NOMO-1 treated with DMSO at 0.1 percent for 48 hours (cell line): ENCODE data around the gene PISD.

ENCODE experiments used
- DNase-seq: peaks from one replicate; lab custom pipeline; 2025; ENCODE audit not compliant: unreplicated experiment; lab: John Stamatoyannopoulos, UW

Gene PISD

DNA sequence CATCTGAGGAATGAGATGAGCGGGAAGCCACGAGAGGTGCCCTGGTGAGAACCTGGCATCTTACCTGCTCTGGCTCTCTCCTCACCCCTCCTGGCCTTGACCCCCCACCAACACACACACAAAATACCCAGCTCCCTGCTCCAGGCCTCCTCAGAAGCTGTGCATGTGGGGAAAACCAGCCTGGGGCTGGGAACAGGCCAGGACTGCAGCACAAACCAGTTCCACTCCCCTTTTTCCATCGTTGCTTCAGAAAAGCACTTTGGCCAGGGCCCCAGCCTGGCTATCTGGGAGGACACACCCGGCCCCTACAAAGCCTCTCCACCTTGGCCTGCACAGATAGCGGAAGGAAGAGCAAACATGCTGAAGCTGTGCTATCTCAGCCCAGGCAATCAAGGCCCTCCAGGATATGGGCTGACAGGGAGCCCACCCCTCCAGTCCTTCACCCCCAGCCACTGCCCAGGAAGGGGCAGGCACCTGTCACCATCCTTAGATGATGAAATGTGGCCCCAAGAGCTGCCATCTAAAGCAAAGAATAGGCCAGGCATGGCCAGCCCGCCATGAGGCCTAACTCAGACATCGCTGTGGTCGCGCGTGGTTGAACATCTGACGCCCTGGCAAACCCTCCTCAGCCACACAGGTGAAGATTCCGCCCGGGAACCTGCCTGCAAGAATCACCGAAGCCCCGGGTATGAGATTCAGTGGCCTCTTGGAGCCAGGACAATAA lies 35.4 kb downstream of the PISD start:
- DNase-seq, result no peak

- DNase-seq, result no peak
Measured at GRCh38 chr22:31625661-31626426, 36.2 kb downstream of the PISD start.

DNA sequence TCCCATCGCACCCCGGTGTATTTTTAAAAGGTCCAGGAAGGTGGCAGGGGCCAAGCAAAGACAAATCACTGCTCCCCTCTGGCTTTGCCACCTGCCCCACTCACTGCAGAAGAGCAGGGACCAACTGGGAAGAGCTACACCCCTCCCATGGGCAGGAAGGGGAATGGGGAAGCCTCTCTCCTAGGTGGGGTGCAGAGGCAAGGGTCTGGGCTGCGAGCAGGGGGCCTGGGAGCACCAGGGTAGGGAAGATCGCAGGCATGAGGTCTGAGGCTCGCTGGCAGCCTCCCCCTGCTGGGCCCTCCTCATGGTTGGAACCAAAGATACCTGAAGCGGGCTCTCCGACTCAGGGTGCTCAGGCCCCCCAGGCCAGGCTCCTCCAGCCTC lies 36.8 kb downstream of the PISD start:
- no peak for DNase-seq

DNA sequence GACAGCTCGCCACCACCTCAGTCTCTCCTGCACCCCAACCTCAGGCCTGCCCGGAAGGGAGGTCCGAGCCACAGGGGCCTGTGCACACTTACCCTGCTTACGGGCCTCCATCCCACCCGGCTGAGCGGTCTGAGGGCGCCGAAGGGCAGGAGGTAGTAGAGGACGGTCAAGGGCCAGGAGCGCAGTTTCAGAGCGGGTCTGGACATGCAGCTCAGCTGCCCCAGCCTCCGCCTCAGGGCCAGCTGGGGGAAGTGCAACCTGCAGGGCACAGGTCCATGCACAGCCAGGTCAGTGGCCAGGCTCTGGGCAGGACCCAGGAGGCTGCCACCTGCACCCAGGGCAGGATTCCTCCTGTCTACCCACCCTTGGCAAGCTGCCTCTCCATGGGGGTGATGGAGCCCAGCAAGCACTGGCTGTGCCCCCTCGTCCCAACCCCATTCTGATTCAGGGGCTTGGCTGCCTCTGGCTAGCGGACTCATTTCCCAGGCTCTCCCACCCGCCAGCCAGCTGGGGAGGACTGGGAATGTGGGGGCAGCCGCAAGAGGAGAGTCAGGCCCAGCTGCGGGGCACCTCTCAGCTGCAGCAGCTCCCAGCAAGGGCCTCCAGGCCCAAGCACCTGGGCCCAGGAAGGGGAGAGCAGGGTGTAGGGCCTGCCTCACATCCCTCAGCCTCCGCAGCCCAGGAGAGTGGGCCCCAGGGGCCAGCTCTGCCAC lies 38.3 kb downstream of the PISD start:
- DNase-seq, result no peak

GRCh38 chr22:31622980-31623379 lies 39.0 kb downstream of the PISD start:
- no peak for DNase-seq

GRCh38 chr22:31621507-31622124 lies 40.4 kb downstream of the PISD start:
- DNase-seq, result no peak

- DNase-seq, result no peak
Measured at GRCh38 chr22:31620756-31621480, 41.1 kb downstream of the PISD start.

- DNase-seq, result no peak
Measured at GRCh38 chr22:31619611-31620300, 42.3 kb downstream of the PISD start.

DNA sequence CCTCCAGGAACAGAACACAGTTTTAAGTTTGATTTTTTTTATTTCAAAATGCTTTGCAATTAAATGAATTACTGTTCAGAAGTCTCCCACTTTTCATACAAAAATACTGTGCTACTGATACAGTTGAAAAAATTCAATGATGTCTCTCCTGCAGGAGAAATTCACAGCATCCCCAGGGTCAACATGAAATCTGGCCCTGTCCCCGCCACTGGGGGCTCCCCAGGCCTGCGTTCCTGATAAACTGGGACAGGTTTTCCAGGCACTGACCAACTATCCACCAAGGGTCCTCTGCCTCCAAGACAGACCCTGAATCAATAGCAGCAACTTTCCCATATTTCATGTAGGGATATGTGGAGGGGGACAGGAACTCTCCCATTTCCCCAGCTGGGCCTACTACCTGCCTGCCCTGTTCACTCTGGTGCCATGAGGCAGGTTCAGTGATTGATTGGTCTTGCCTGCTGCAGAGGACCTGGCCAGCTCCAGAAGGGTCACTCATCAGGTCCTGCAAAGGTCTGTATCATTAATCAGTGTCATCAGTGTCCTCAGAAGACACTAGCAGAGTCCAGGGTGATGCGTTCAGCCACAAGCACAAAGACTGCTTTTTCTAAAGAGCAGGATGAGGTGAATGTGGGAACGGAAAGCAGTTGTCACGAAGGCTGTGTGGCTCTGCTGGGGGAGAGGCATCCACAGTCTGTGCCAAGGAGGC lies 43.4 kb downstream of the PISD start:
- no peak for DNase-seq

GRCh38 chr22:31618057-31618456 lies 44.0 kb downstream of the PISD start:
- no peak for DNase-seq

DNA sequence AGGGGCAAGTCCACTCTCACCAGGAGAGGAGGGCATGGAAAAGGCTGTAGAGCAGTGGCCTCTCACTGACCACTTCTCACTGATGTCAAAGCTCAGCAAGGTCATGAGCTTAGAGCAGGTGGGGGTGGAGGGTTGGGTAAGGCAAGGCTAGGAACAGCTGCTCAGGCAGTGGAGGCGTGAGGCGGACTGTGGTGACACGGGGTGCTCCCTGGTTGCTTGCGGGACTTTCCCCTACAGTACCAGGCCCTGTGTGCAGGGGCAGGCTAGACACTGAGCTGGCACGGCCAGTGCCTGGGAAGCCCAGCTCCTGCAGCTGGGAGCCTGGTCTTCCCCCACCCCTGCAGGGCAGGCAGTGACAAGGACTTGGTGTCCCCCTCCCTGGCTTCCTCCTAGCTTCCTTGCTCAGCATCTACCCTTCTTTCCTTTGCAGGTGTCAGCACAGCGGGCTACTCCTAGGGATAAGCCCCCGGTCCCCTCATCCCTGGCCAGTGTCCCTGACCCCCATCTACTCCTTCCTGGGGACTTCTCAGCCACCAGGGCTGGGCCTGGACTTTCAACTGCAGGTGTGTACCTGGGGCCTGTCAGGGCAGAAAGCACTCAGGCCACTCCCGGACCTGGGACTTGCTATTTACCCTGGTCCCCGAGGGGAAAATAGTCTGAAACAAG lies 45.6 kb downstream of the PISD start:
- DNase-seq, result no peak

DNA sequence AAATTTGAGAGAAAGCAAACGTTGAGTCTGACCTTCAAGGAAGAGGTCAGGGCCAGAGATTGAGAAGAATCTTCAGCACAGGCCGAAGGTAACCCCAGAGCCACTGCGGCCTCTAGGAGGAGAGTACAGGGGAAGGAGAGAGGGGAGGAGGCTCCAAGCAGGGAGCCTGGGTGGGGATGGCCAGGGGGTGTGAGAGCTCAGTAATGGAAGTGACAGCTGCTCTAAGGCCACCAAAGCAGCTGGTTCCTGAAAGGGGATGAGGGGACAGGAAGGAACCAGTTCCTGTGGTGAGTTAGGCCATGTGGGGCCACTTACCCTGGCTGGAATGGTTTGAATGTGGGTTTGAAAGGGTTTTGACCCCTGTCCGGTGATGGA lies 46.1 kb downstream of the PISD start:
- DNase-seq, result peak; percentile 12

- DNase-seq, result no peak
Measured at GRCh38 chr22:31615491-31615860, 46.5 kb downstream of the PISD start.

DNA sequence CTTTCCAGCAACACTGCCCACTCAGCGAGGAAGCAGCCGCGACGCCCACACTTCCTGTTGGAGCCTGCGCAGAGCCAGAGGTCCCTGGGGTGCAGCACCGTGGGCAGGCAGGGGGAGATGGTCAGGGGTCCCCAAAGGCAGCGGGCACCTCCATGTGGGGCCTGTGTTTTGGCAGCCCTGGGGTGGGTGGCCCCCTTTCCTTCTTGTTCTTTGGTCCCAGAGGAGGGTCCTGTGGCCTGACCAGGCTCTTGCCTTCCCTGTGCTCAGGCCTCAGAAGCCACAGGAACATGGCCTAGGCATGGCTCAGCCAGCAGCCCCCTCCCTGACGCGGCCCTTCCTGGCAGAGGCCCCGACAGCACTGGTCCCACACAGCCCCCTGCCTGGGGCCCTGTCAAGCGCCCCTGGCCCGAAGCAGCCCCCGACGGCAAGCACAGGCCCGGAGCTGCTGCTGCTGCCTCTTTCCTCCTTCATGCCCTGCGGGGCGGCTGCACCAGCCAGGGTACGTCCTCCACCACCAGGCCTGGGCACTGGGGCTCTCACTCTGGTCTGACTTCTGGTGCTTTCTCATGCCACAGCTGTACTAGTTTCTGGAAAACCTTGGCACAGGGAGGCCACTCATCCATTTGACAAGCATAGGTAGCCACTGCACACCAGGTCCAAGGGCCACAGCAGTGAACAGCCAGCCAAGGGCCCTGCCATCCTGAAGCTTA lies 47.1 kb downstream of the PISD start:
- DNase-seq, result no peak

GRCh38 chr22:31613904-31614296 lies 48.1 kb downstream of the PISD start:
- DNase-seq, result no peak

DNA sequence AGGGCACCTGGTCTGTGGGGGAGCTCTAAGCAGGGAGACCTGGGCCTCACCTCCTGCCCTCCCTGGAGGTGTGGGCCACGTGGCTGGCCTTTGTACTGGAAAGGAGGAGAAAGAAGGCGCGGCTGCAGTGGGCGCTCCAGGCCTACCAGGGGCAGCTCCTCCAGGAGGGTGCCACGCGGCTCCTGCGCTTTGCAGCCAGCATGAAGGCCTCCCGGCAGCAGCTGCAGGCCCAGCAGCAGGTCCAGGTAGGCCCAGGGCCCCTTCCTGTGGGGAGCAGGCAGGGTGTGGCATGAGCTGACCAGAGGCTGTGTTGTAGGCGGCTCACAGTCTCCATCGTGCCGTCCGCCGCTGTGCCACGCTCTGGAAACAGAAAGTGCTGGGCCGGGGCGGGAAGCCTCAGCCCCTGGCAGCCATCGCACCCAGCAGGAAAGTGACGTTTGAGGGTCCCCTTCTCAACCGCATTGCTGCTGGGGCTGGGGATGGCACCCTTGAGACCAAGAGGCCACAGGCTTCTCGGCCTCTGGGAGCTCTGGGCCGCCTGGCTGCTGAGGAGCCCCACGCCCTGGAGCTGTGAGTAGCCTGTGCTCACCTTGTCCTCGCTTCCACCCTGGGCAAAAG lies 48.6 kb downstream of the PISD start:
- DNase-seq, result no peak

- no peak for DNase-seq
Measured at GRCh38 chr22:31612891-31613285, 49.1 kb downstream of the PISD start.

DNA sequence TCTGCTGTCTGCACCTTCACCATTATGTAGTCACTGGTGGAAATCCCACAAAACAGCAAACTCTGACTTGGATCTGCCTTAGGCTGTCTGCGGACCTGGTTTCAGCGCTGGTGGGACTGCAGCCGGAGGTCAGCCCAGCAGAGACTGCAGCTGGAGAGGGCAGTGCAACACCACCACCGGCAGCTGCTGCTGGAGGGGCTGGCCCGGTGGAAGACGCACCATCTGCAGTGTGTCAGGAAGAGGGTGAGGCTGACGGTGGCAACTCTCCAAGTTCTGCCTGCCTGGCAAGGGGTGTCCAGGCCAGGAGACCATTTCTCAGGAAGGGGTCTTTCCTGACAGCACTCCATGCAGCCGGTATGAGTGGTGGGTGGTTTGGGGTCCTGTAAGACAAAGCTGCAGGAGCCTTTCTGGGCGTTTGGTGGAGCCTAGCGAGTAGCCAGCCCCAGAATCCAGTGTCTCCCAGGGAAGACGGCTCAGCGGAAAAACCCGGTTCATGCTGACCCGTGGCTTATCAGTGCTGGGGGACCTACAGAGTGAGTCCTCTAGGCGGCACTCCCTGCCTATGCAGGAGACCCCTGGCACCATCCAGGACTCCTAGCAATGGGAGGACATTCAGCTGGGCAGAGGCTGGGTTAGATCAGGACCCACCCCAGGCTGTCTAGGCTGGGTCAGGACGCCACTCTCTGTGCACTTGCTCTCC lies 50.8 kb downstream of the PISD start:
- DNase-seq, result no peak
